ENCODE measurements around the gene RXRB.

RXRB gene

DNA sequence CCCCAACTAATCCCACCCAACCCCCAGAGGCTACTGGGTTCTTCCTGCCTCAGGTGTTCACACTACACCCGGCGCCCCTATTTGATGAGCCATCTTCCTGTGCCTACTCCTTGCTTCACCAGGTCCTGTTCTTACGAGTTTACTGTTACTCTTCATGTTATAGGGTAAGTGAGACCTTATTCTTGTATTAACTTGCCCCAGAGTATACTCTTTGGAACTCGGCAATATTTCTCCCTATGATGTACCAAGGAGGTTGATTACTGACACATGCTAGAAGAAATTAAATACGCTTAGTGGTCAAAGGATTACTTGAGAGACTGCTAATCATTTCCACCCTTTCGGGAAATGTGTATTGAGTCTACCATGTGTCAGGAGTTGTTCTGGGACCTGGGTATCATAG lies 16.8 kb upstream of the RXRB start:
- Histone ChIP-seq H3K27ac (no peak overlapping the region), H3K4me1 (ENCODE audit: low read depth, poor library complexity, severe bottlenecking) (no peaks in the 10 kb centered on the region), H4K20me1 (ENCODE audit: insufficient read depth) (no peaks in the 10 kb centered on the region), H3K4me2 (no peak overlapping the region), H3K36me3 (ENCODE audit: insufficient read depth) (no peaks in the 10 kb centered on the region), H3K4me3 (IDR thresholded peaks at IDR 0.05; ENCODE audit: insufficient read depth, low read depth, low read length) (no peak overlapping the region), H3K79me2 (ENCODE audit: insufficient read depth, low read depth) (no peaks in the 10 kb centered on the region), H3K9ac (no peak overlapping the region), H3K27me3 (ENCODE audit: insufficient read depth, low read depth) (no peaks in the 10 kb centered on the region), H2AFZ (ENCODE audit: low read depth) (no peak overlapping the region)
- TF ChIP-seq CTCF (conservative IDR thresholded peaks at IDR 0.05; ENCODE audit: low read depth, low read length) = no peak

DNA sequence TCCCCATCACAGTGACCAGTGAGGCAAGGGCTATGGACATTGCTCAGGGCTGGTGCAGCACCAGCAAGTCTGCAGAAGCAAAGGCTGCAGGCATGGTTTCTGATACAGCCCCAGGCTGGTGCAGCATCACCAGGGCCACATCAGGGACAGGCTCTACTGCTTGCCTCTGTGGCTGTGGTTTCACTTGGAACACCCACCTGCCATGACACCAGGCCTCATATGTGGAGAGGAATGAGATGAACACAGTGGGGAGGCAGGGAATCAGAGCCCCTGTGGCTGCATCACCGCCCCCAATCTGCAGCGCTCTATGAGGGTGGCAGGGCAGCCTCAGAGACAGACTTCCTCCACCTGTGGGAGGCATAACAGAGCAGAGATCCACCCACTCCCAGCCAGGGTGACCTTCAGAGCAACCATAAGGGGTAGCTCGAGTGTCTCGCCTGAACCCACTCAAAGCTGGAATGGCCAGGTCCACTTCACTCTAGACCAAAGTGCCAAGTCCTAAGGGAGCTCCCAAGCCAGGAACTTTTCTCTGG lies 15.7 kb upstream of the RXRB start:
- no peak for TF ChIP-seq CTCF (conservative IDR thresholded peaks at IDR 0.05; ENCODE audit: low read depth, low read length)
- no peaks in the 10 kb centered on the region for H3K27me3 ChIP-seq (ENCODE audit: insufficient read depth, low read depth)
- no peak overlapping the region for H3K27ac ChIP-seq
- H3K4me3 ChIP-seq (IDR thresholded peaks at IDR 0.05; ENCODE audit: insufficient read depth, low read depth, low read length) = no peak overlapping the region
- no peak overlapping the region for H3K9ac ChIP-seq
- H4K20me1 ChIP-seq (ENCODE audit: insufficient read depth) = no peaks in the 10 kb centered on the region
- no peaks in the 10 kb centered on the region for H3K36me3 ChIP-seq (ENCODE audit: insufficient read depth)
- H3K79me2 ChIP-seq (ENCODE audit: insufficient read depth, low read depth) = no peaks in the 10 kb centered on the region
- H2AFZ ChIP-seq (ENCODE audit: low read depth) = no peak overlapping the region
- H3K4me1 ChIP-seq (ENCODE audit: low read depth, poor library complexity, severe bottlenecking) = no peaks in the 10 kb centered on the region
- no peak overlapping the region for H3K4me2 ChIP-seq

- Histone ChIP-seq H2AFZ (ENCODE audit: low read depth) (no peak overlapping the region), H3K27me3 (ENCODE audit: insufficient read depth, low read depth) (no peaks in the 10 kb centered on the region)
- no peak for TF ChIP-seq CTCF (conservative IDR thresholded peaks at IDR 0.05; ENCODE audit: low read depth, low read length)
Observed at GRCh38 chr6:33215271-33216116, 15.0 kb upstream of the RXRB start.

DNA sequence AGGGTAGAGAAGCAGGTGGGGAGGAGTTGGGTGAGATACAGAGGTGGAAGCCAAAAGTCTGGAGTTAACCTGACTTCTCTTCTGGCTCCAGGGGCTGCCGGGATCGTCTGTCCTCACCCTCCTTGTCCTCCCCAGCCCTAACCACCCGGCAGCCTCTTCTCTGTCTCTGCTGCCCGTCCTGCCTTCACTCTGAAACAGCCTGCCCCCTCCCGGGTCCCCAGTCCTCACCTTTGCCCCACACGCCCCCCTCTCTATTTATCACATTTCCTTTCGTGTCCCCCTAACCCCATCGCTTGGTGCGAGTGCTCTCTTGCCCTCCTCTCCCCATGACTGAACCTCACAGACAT lies 13.5 kb upstream of the RXRB start:
- Histone ChIP-seq H3K27me3 (ENCODE audit: insufficient read depth, low read depth) (no peaks in the 10 kb centered on the region), H3K36me3 (ENCODE audit: insufficient read depth) (no peaks in the 10 kb centered on the region), H3K4me1 (ENCODE audit: low read depth, poor library complexity, severe bottlenecking) (no peaks in the 10 kb centered on the region), H2AFZ (ENCODE audit: low read depth) (no peak overlapping the region), H3K79me2 (ENCODE audit: insufficient read depth, low read depth) (no peaks in the 10 kb centered on the region), H3K4me3 (IDR thresholded peaks at IDR 0.05; ENCODE audit: insufficient read depth, low read depth, low read length) (no peak overlapping the region), H3K9ac (no peak overlapping the region), H3K4me2 (no peak overlapping the region), H3K27ac (no peak overlapping the region), H4K20me1 (ENCODE audit: insufficient read depth) (no peaks in the 10 kb centered on the region)
- no peak for TF ChIP-seq CTCF (conservative IDR thresholded peaks at IDR 0.05; ENCODE audit: low read depth, low read length)

More at GRCh38 chr6:33215271-33216116, 15.0 kb upstream of the RXRB start:
- no peak overlapping the region for H3K4me2 ChIP-seq
- H3K36me3 ChIP-seq (ENCODE audit: insufficient read depth) = no peaks in the 10 kb centered on the region
- H3K9ac ChIP-seq = no peak overlapping the region
- H3K4me1 ChIP-seq (ENCODE audit: low read depth, poor library complexity, severe bottlenecking) = no peaks in the 10 kb centered on the region
- no peak overlapping the region for H3K4me3 ChIP-seq (IDR thresholded peaks at IDR 0.05; ENCODE audit: insufficient read depth, low read depth, low read length)
- H3K27ac ChIP-seq = no peak overlapping the region
- no peaks in the 10 kb centered on the region for H3K79me2 ChIP-seq (ENCODE audit: insufficient read depth, low read depth)
- H4K20me1 ChIP-seq (ENCODE audit: insufficient read depth) = no peaks in the 10 kb centered on the region

Data from KMS-11 (cell line).